Natural killer cell (primary cell): ENCODE data around the gene GPATCH11. TPM values are rescaled to one million over a fixed set of nuclear protein-coding genes. Genes with fewer than 3 reads are reported as not detected.

ENCODE experiments used
- ATAC-seq, 3 donors: fragments of 150-1000 bp in 2 of 3; fragments of 200-7000 bp in 1 of 3; cut with Tn5 transposase; 1 replicate in 1 of 3; 2 replicates in 2 of 3; pipeline ENCODE4 v1.10.0; 2021; ENCODE audit warnings: mild to moderate bottlenecking in 2 of 3, moderate library complexity in 2 of 3
- DNase-seq, 2 donors: peaks; one replicate each; pipeline versions ENCODE4 v3.0.0 to v3.0.0-alpha.2; 2013 to 2021; ENCODE audit warnings: mixed read lengths in 1 of 2
- H3K27ac ChIP-seq: one replicate; pipeline ENCODE4 v1.5.1; 2013; ENCODE audit warnings: mild to moderate bottlenecking, low read length
- H3K27me3 ChIP-seq: one replicate; pipeline ENCODE4 v1.6.1; 2013; ENCODE audit warnings: low read length; ENCODE audit not compliant: control insufficient read depth, insufficient read depth
- H3K36me3 ChIP-seq: one replicate; pipeline ENCODE4 v1.6.1; 2013; ENCODE audit warnings: low read length; ENCODE audit not compliant: control insufficient read depth, insufficient read depth
- H3K4me1 ChIP-seq: one replicate; pipeline ENCODE4 v1.6.1; 2013; ENCODE audit warnings: low read length; ENCODE audit not compliant: control insufficient read depth, insufficient read depth
- H3K4me3 ChIP-seq: one replicate; pipeline ENCODE4 v1.5.1; 2013; ENCODE audit warnings: low read length
- H3K9me3 ChIP-seq: one replicate; pipeline ENCODE4 v1.6.1; 2013; ENCODE audit warnings: low read length; ENCODE audit not compliant: control insufficient read depth, insufficient read depth
- H3K27ac Mint-ChIP-seq, 2 donors: one replicate each; pipeline ENCODE4 v1.8.0; 2022; ENCODE audit warnings: mild to moderate bottlenecking in 2 of 2, mixed read lengths in 2 of 2, moderate library complexity in 1 of 2
- H3K27me3 Mint-ChIP-seq, 2 donors: one replicate each; pipeline ENCODE4 v1.8.0; 2022; ENCODE audit warnings: low read depth in 2 of 2, mixed read lengths in 2 of 2
- H3K36me3 Mint-ChIP-seq: one replicate; pipeline ENCODE4 v1.8.0; 2022; ENCODE audit warnings: mixed read lengths
- H3K4me1 Mint-ChIP-seq, 2 donors: one replicate each; pipeline ENCODE4 v1.8.0; 2022; ENCODE audit warnings: mixed read lengths in 2 of 2
- H3K4me3 Mint-ChIP-seq: one replicate; pipeline ENCODE4 v1.8.0; 2022; ENCODE audit warnings: mild to moderate bottlenecking, moderate library complexity, mixed read lengths
- H3K9me3 Mint-ChIP-seq, 2 donors: one replicate each; pipeline ENCODE4 v1.8.0; 2022; ENCODE audit warnings: mixed read lengths in 2 of 2
- WGBS: methylation state at CpG from one replicate; pipeline ENCODE4 v1.1.7; 2013; ENCODE audit warnings: missing lambda C conversion rate; ENCODE audit not compliant: insufficient coverage; 5-methylcytosine and 5-hydroxymethylcytosine counted together
- intact Hi-C: fragments of 100-400 bp; cut with micrococcal nuclease; formaldehyde crosslinking; loops from one replicate; pipeline ENCODE4 v1.14.2; 2022
- total RNA-seq, 4 donors: library from RNA; stranded (reverse); fragments of 120-200 nt in 1 of 4; gene quantifications; one replicate each; pipeline versions ENCODE4 v1.2.3 to v1.2.4, GENCODE V29; 2013 to 2022
- TF ChIP-seq, protein P1 (sequence below): fragments of 200-600 bp; IDR thresholded peaks from one replicate; pipeline ENCODE4 v1.8.0; 2022; ENCODE audit warnings: antibody characterized with exemption

Gene GPATCH11
- total RNA-seq, 3 donors from 2014 or later (not counting 1 experiment from before 2014, with no cell fraction given): 6.5 to 18.2 (median 8.6) TPM

GRCh38 chr2:37098416-37099118 lies 14.2 kb downstream of the GPATCH11 start:
- no peaks in the 10 kb centered on the region for H3K9me3 Mint-ChIP-seq
- Histone ChIP-seq H3K27ac (no peak overlapping the region), H3K9me3 (no peaks in the 10 kb centered on the region), H3K36me3 (peaks cover 74% of the 10 kb centered on the region), H3K27me3 (no peaks in the 10 kb centered on the region), H3K4me3 (no peak overlapping the region), H3K4me1 (no peaks in the 10 kb centered on the region)
- no peak for ATAC-seq
- peaks cover 0 to 4% of the 10 kb centered on the region in 2 donors for H3K4me1 Mint-ChIP-seq
- H3K4me3 Mint-ChIP-seq: no peak overlapping the region
- no peak for DNase-seq
- H3K36me3 Mint-ChIP-seq: peaks cover 25% of the 10 kb centered on the region
- intact Hi-C loops: no loop called here
- WGBS: 94% methylated on average over 3 of the region's 4 CpGs
- TF ChIP-seq, protein P1, sequence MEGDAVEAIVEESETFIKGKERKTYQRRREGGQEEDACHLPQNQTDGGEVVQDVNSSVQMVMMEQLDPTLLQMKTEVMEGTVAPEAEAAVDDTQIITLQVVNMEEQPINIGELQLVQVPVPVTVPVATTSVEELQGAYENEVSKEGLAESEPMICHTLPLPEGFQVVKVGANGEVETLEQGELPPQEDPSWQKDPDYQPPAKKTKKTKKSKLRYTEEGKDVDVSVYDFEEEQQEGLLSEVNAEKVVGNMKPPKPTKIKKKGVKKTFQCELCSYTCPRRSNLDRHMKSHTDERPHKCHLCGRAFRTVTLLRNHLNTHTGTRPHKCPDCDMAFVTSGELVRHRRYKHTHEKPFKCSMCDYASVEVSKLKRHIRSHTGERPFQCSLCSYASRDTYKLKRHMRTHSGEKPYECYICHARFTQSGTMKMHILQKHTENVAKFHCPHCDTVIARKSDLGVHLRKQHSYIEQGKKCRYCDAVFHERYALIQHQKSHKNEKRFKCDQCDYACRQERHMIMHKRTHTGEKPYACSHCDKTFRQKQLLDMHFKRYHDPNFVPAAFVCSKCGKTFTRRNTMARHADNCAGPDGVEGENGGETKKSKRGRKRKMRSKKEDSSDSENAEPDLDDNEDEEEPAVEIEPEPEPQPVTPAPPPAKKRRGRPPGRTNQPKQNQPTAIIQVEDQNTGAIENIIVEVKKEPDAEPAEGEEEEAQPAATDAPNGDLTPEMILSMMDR: no peak
- H3K27ac Mint-ChIP-seq: no peak overlapping the region
- H3K27me3 Mint-ChIP-seq: no peaks in the 10 kb centered on the region

DNA sequence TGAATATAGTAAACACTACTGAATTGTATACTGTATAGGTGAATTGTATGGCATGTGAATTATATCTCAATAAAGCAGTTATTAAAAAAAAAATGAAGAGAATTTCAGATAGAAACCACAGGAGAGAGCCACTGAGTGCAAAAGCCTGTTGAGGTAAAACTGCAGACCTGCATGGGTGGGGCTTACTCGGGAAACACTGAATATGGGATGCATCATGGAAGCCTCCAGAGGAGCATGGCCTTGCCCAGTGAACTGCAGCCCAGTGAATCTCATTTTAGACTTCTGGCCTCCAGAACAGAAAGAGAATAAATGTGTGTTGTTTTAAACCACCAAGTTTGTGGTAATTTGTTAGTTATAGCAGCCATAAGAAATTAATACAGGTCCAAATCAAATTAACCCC lies 15.7 kb downstream of the GPATCH11 start:
- ATAC-seq (no peak), DNase-seq (no peak)
- no peak overlapping the region for H3K4me3 ChIP-seq
- Mint-ChIP-seq H3K4me3 (no peak overlapping the region), H3K27me3 (no peaks in the 10 kb centered on the region), H3K9me3 (no peaks in the 10 kb centered on the region), H3K4me1 (peaks cover 0 to 4% of the 10 kb centered on the region in 2 donors), H3K27ac (peak overlapping the region; percentile 3 to 33), H3K36me3 (peaks cover 25% of the 10 kb centered on the region)
- H3K27ac ChIP-seq: no peak overlapping the region
- 93% methylated on average over 1 of the region's 1 CpG for WGBS
- no peaks in the 10 kb centered on the region for H3K4me1 ChIP-seq
- no peaks in the 10 kb centered on the region for H3K9me3 ChIP-seq
- intact Hi-C loops: no loop called here
- H3K27me3 ChIP-seq: no peaks in the 10 kb centered on the region
- peaks cover 61% of the 10 kb centered on the region for H3K36me3 ChIP-seq
- TF ChIP-seq, protein P1: no peak

GRCh38 chr2:37102588-37102987 lies 18.3 kb downstream of the GPATCH11 start:
- DNase-seq: no peak
- peaks cover 54% of the 10 kb centered on the region for H3K36me3 ChIP-seq
- no peak overlapping the region for H3K27ac ChIP-seq
- no peak overlapping the region for H3K4me3 ChIP-seq
- TF ChIP-seq, protein P1: no peak
- WGBS: 100% methylated on average over 3 of the region's 3 CpGs
- H3K27me3 Mint-ChIP-seq: no peaks in the 10 kb centered on the region
- peaks cover 29% of the 10 kb centered on the region for H3K36me3 Mint-ChIP-seq
- no peaks in the 10 kb centered on the region for H3K9me3 Mint-ChIP-seq
- H3K4me3 Mint-ChIP-seq: no peak overlapping the region
- intact Hi-C loops: no loop called here
- H3K27ac Mint-ChIP-seq: no peak overlapping the region
- no peaks in the 10 kb centered on the region for H3K27me3 ChIP-seq
- H3K4me1 Mint-ChIP-seq: peaks cover 0 to 4% of the 10 kb centered on the region in 2 donors
- ATAC-seq: no peak
- H3K4me1 ChIP-seq: no peaks in the 10 kb centered on the region
- no peaks in the 10 kb centered on the region for H3K9me3 ChIP-seq

GRCh38 chr2:37104178-37104577 lies 19.9 kb downstream of the GPATCH11 start:
- WGBS: 100% methylated on average over 1 of the region's 2 CpGs
- TF ChIP-seq, protein P1: no peak
- no peaks in the 10 kb centered on the region for H3K9me3 ChIP-seq
- peaks cover 57% of the 10 kb centered on the region for H3K36me3 ChIP-seq
- Mint-ChIP-seq H3K27ac (no peak overlapping the region), H3K27me3 (no peaks in the 10 kb centered on the region), H3K4me1 (peaks cover 0 to 4% of the 10 kb centered on the region in 2 donors), H3K4me3 (no peak overlapping the region), H3K36me3 (peaks cover 29% of the 10 kb centered on the region), H3K9me3 (no peaks in the 10 kb centered on the region)
- no peak overlapping the region for H3K27ac ChIP-seq
- DNase-seq (no peak), ATAC-seq (no peak)
- no peaks in the 10 kb centered on the region for H3K4me1 ChIP-seq
- no peaks in the 10 kb centered on the region for H3K27me3 ChIP-seq
- intact Hi-C loops: no loop called here
- no peak overlapping the region for H3K4me3 ChIP-seq
